Loucy (cell line): ENCODE measurements around the gene PTH1R.

Source experiments
- H2AFZ ChIP-seq: fragments of 200-600 bp; sonication (generic); 2 replicates; pipeline ENCODE4 v1.6.0; 2016; ENCODE audit warnings: antibody characterized with exemption, mild to moderate bottlenecking, low read length, moderate library complexity
- H3F3A ChIP-seq: fragments of 200-600 bp; 2 replicates; pipeline ENCODE4 v1.6.0; 2016; ENCODE audit warnings: antibody characterized with exemption, low read depth, mild to moderate bottlenecking
- H3K27me3 ChIP-seq: fragments of 200-600 bp; sonication (generic); 2 replicates; pipeline ENCODE4 v1.6.1; 2014; ENCODE audit warnings: low read length, mild to moderate bottlenecking; ENCODE audit not compliant: insufficient read depth, poor library complexity, severe bottlenecking
- H3K36me3 ChIP-seq: fragments of 200-600 bp; sonication (generic); 2 replicates; pipeline ENCODE4 v1.6.1; 2016; ENCODE audit warnings: low read length; ENCODE audit not compliant: insufficient read depth
- H3K4me1 ChIP-seq: fragments of 200-600 bp; sonication (generic); 2 replicates; pipeline ENCODE4 v1.5.1; 2014; ENCODE audit warnings: low read length, mild to moderate bottlenecking; ENCODE audit not compliant: insufficient read depth, poor library complexity, severe bottlenecking
- H3K4me2 ChIP-seq: fragments of 200-600 bp; sonication (generic); 2 replicates; pipeline ENCODE4 v1.6.0; 2014; ENCODE audit warnings: antibody characterized with exemption, low read length, low read depth, mild to moderate bottlenecking; ENCODE audit not compliant: poor library complexity, severe bottlenecking
- H3K4me3 ChIP-seq: fragments of 200-600 bp; sonication (generic); 2 replicates; pipeline ENCODE4 v1.5.1; 2014; ENCODE audit warnings: low read length, mild to moderate bottlenecking, mixed read lengths; ENCODE audit not compliant: poor library complexity, severe bottlenecking
- H3K79me2 ChIP-seq: fragments of 200-600 bp; sonication (generic); 2 replicates; pipeline ENCODE4 v1.6.1; 2014; ENCODE audit warnings: low read length; ENCODE audit not compliant: insufficient read depth
- H3K9ac ChIP-seq: fragments of 200-600 bp; sonication (generic); 2 replicates; pipeline ENCODE4 v1.6.0; 2014; ENCODE audit warnings: mild to moderate bottlenecking, low read depth, low read length, moderate library complexity; ENCODE audit not compliant: poor library complexity, severe bottlenecking
- H3K9me2 ChIP-seq: fragments of 200-600 bp; sonication (generic); replicated peaks from 2 replicates; pipeline ENCODE4 v1.6.1; 2016; ENCODE audit warnings: low read depth, low read length, mixed read lengths
- H3K9me3 ChIP-seq: fragments of 200-600 bp; sonication (generic); 2 replicates; pipeline ENCODE4 v1.6.1; 2014; ENCODE audit warnings: mild to moderate bottlenecking, antibody characterized with exemption, low read length, low read depth; ENCODE audit not compliant: insufficient read depth
- H4K20me1 ChIP-seq: fragments of 200-600 bp; sonication (generic); 2 replicates; pipeline ENCODE4 v1.6.0; 2014; ENCODE audit warnings: antibody characterized with exemption, low read length, mild to moderate bottlenecking; ENCODE audit not compliant: insufficient read depth, poor library complexity, severe bottlenecking
- EZH2phosphoT487 ChIP-seq: fragments of 200-600 bp; IDR thresholded peaks from 2 replicates; pipeline ENCODE4 v1.6.1; 2018; ENCODE audit warnings: antibody characterized with exemption, mild to moderate bottlenecking, moderate library complexity, borderline replicate concordance
- TF ChIP-seq, protein P1 (sequence below): fragments of 200-600 bp; sonication (generic); conservative IDR thresholded peaks from 2 replicates; pipeline ENCODE4 v1.5.1; 2014; ENCODE audit warnings: mild to moderate bottlenecking, antibody characterized with exemption, low read length

PTH1R gene

GRCh38 chr3:46897829-46898320, 20.4 kb downstream of the PTH1R start:
- TF ChIP-seq EZH2phosphoT487: no peak
- TF ChIP-seq, protein P1, sequence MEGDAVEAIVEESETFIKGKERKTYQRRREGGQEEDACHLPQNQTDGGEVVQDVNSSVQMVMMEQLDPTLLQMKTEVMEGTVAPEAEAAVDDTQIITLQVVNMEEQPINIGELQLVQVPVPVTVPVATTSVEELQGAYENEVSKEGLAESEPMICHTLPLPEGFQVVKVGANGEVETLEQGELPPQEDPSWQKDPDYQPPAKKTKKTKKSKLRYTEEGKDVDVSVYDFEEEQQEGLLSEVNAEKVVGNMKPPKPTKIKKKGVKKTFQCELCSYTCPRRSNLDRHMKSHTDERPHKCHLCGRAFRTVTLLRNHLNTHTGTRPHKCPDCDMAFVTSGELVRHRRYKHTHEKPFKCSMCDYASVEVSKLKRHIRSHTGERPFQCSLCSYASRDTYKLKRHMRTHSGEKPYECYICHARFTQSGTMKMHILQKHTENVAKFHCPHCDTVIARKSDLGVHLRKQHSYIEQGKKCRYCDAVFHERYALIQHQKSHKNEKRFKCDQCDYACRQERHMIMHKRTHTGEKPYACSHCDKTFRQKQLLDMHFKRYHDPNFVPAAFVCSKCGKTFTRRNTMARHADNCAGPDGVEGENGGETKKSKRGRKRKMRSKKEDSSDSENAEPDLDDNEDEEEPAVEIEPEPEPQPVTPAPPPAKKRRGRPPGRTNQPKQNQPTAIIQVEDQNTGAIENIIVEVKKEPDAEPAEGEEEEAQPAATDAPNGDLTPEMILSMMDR: no peak
- no peak overlapping the region for H3K4me2 ChIP-seq

DNA sequence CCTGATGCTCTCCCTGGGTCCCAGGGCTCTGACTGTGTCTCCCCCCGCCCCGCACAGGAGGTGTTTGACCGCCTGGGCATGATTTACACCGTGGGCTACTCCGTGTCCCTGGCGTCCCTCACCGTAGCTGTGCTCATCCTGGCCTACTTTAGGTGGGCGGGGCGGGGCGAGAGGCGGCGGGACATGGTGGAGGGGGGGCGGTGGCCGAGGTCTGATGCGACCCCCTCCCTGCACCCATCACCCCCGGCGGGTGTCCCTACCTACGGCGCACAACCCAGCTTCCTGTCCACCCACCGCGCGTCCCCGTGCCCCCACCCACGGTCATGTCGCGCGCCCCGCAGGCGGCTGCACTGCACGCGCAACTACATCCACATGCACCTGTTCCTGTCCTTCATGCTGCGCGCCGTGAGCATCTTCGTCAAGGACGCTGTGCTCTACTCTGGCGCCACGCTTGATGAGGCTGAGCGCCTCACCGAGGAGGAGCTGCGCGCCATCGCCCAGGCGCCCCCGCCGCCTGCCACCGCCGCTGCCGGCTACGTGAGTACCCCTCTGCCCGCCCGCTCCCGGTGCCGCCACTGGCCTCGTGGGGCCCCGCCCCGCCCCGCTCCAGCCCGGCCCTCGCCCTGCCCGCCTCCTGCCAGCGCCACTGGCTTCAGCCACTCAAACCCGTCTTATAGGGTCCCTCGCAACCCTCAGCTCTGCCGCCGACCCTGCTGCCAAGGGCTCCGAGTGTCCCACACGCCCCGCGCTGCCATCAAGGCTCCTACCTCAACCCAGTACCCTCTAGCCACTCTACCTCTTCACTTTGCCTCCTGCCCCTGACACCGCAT, 21.0 kb downstream of the PTH1R start:
- H3K4me1 ChIP-seq: no peaks in the 10 kb centered on the region
- no peaks in the 10 kb centered on the region for H3K79me2 ChIP-seq
- no peak overlapping the region for H3K4me3 ChIP-seq
- no peak overlapping the region for H2AFZ ChIP-seq
- no peaks in the 10 kb centered on the region for H3F3A ChIP-seq
- H3K4me2 ChIP-seq: no peak overlapping the region
- no peak overlapping the region for H3K9ac ChIP-seq
- no peaks in the 10 kb centered on the region for H3K9me2 ChIP-seq
- TF ChIP-seq, protein P1: no peak
- TF ChIP-seq EZH2phosphoT487: no peak
- H3K36me3 ChIP-seq: no peaks in the 10 kb centered on the region
- no peaks in the 10 kb centered on the region for H3K9me3 ChIP-seq
- H4K20me1 ChIP-seq: no peaks in the 10 kb centered on the region
- no peaks in the 10 kb centered on the region for H3K27me3 ChIP-seq

More at GRCh38 chr3:46897829-46898320, 20.4 kb downstream of the PTH1R start:
- H3K27me3 ChIP-seq: no peaks in the 10 kb centered on the region
- no peaks in the 10 kb centered on the region for H3K9me3 ChIP-seq
- no peaks in the 10 kb centered on the region for H3F3A ChIP-seq
- no peaks in the 10 kb centered on the region for H3K4me1 ChIP-seq
- no peak overlapping the region for H2AFZ ChIP-seq
- no peaks in the 10 kb centered on the region for H3K79me2 ChIP-seq
- H3K36me3 ChIP-seq: no peaks in the 10 kb centered on the region
- H4K20me1 ChIP-seq: no peaks in the 10 kb centered on the region
- H3K9ac ChIP-seq: no peak overlapping the region
- no peak overlapping the region for H3K4me3 ChIP-seq
- no peaks in the 10 kb centered on the region for H3K9me2 ChIP-seq

DNA sequence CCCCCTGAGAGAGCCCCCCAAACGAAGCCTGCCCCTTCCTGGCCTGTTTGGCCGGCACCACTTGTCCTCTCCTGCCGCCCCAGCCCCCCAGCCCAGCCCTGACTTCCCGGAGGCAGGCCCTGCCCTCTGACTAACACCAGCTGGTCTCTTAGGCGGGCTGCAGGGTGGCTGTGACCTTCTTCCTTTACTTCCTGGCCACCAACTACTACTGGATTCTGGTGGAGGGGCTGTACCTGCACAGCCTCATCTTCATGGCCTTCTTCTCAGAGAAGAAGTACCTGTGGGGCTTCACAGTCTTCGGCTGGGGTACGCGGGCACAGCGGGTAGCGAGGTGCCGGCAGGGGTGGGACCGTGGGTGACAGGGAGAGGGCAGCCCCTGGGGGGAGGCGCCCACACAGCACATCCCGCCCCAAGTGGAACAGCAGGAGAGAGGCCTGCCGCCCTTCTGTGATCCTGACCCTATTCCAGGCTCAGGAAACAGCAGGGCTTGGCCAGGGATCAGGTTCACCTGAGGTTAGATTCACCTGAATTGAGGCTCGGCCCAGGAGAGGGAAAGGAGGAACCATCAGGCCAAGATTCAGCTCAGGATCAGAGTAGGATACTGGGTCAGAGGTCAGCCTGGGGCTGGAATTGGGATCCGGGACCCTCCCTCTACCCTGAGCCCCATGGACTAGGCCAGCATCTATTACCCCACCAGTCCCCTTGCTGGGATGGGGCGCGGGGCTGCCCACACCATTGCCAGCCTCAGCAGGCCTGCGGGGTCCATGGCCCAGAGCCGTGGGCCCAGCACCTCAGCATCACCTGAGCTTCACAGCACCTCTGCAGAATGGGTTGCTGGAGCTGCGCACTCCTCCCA, 21.9 kb downstream of the PTH1R start:
- Histone ChIP-seq H3K9ac (no peak overlapping the region), H3K9me3 (no peaks in the 10 kb centered on the region), H3K79me2 (no peaks in the 10 kb centered on the region), H4K20me1 (no peaks in the 10 kb centered on the region), H3K4me1 (no peaks in the 10 kb centered on the region), H3F3A (no peaks in the 10 kb centered on the region), H2AFZ (no peak overlapping the region), H3K36me3 (no peaks in the 10 kb centered on the region), H3K9me2 (no peaks in the 10 kb centered on the region), H3K4me2 (no peak overlapping the region), H3K27me3 (no peaks in the 10 kb centered on the region), H3K4me3 (no peak overlapping the region)
- TF ChIP-seq, protein P1: no peak
- TF ChIP-seq EZH2phosphoT487: no peak
